Measurements from ENCODE around the gene HAPLN2.

GRCh38 chr1:156664046-156664766, 45.0 kb downstream of the HAPLN2 start:
- TF ChIP-seq, protein P1, sequence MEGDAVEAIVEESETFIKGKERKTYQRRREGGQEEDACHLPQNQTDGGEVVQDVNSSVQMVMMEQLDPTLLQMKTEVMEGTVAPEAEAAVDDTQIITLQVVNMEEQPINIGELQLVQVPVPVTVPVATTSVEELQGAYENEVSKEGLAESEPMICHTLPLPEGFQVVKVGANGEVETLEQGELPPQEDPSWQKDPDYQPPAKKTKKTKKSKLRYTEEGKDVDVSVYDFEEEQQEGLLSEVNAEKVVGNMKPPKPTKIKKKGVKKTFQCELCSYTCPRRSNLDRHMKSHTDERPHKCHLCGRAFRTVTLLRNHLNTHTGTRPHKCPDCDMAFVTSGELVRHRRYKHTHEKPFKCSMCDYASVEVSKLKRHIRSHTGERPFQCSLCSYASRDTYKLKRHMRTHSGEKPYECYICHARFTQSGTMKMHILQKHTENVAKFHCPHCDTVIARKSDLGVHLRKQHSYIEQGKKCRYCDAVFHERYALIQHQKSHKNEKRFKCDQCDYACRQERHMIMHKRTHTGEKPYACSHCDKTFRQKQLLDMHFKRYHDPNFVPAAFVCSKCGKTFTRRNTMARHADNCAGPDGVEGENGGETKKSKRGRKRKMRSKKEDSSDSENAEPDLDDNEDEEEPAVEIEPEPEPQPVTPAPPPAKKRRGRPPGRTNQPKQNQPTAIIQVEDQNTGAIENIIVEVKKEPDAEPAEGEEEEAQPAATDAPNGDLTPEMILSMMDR (IDR thresholded peaks at IDR 0.05): no peak
- no peak for TF ChIP-seq ZFX (IDR thresholded peaks at IDR 0.05; ENCODE audit: borderline replicate concordance)

All from 22Rv1 (cell line).